GM19452 (cell line): ENCODE measurements around the gene SNX30.
A peak's percentile ranks its signal among the peaks of the same experiment; 100 is the strongest.

Experiments used
- ATAC-seq: cut with Tn5 transposase; IDR thresholded peaks from one replicate; pipeline ENCODE4 v1.9.1; 2021; ENCODE audit not compliant: unreplicated experiment

The SNX30 gene

DNA sequence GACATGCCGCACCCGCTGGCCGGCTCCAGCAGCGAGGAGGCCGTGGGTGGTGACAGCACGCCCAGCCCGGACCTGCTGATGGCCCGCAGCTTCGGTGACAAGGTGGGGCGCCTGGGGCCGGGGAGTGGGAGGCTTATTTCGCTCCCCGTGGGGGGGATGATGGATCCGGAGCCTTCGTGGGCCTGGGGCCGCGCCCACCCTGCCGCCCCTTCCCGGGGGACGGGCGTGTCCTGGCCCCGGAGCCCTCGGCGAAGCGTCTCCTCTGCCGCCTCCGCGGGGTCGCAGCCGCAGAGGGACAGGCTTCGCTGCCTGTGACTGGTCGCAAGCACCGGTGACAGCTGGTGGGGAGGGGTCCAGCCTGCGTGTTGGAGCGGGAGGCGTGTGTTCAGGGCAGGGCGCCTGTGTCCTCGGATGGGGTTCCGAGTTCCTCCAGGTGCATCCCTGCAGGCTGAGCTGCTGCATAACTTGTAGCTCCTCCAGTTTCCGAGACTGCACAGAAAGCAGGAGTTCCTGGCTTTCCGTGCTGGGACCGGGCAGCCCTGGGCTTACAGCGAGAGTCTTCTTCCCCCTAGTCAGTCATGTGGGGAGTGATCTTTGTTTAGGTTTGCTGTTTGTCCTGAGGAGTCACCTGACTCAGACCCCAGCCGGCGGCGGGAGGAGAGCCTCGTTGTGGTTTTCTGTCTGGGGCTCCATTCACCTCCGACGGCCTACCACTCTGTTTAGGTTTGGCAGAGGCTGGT lies 666 bp downstream of the SNX30 start:
- ATAC-seq = peak; percentile 32

DNA sequence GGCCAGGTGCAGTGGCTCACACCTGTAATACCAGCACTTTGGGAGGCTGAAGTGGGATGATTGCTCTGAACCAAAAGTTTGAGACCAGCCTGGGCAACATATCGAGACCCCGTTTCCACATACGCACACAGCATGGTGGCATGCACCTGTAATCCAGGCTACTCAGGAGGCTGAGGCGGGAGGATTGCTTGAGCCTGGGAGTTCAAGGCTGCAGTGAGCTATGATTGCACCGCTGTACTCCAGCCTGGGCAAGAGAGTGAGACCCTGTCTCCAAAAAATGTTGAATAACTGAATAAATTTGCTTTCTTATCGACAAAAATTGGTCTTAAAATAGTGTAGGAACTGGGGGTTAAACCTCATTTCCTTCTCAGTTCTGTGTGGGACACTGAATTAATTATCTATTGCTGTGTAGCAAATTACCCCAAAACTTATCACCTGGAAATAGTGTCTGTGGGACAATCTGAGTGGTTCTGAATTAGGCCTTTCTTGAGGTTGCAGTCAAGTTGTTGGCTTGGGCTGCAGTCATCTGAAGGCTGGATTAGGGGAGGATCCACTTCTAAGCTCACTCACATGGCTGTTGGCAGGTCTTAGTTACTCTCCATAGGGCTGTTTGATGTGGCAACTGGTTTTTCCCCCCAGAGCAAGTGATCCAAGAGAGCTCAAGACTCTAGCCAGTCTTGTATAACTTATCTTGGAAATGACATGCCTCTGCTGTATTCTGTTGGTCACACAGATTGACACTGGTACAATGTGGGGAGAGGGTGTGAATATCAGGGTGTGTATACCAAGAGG lies 2.0 kb downstream of the SNX30 start:
- no peak for ATAC-seq

DNA sequence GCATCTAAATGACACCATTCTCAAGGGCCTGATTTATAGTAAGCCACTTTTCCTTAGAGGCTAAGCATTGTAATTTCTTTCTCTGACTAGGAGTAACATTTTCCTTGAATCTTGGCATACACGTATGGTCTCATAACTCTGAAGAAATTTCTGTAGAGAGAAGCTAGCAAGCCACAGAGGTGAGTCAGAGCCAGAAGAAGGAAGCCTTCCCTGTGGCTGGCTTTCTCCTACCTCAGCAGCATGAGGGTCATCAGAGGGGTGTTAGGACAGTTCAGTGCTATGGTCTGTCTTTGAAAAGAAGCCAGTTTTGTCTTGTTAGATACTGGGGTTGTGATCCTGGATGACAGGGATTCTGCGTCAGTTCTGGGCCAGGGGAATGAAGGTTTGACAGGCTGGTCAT lies 3.2 kb downstream of the SNX30 start:
- no peak for ATAC-seq

DNA sequence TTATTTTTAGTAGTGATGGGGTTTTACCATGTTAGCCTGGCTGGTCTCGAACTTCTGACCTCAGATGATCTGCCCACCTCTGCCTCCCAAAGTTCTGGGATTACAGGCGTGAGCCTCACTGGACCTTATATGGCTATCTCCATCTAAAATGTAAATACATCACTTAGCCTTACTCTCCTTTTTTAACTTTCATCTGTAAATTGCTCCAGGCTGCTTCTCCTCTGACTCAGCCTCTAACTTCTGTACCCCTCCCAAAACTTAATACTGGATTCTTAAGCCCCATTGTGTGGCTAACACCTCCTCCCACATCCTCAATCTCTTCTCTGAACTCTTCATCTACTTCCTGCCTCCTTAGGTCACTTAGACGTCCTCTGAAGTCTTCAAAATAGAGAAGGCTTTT lies 4.0 kb downstream of the SNX30 start:
- no peak for ATAC-seq

DNA sequence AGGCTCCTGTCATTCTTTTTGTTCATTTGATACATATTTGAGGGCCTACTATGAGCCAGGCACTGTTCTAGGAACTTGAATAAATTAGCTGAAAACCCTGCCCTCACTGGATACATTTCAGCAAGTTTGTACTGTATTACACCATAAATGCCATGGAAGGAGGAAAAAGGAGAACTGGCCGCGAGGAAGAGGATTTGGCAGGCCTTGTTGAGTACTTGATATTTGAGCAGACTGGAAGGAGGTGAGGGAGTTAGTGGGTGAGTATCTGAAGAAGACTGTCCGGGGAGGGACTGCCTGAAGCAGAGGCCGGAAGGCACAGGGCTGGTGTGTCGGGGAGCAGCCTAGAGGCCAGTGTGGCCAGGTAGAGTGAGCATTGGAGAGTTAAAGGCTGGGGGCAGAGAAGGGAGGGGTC lies 4.5 kb downstream of the SNX30 start:
- ATAC-seq = no peak

DNA sequence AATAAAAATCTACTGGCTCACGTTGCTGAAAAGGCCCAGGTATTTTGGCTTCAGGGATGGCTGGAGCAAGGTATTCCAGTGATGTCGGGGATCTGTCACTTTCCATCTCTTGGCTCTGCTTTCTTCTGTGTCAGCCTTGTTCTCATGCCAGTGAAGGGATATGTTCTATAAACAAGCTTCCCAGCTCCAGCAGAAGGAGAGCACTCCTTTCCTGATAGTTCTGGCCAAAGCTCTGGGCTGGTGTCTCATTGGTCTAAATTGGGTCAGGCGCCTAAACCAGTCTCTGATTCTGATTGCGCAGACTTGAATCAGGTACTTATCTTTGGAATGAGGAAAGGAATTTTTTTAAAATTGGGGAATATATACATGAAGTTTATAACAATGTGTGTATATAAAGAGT lies 5.1 kb downstream of the SNX30 start:
- no peak for ATAC-seq

DNA sequence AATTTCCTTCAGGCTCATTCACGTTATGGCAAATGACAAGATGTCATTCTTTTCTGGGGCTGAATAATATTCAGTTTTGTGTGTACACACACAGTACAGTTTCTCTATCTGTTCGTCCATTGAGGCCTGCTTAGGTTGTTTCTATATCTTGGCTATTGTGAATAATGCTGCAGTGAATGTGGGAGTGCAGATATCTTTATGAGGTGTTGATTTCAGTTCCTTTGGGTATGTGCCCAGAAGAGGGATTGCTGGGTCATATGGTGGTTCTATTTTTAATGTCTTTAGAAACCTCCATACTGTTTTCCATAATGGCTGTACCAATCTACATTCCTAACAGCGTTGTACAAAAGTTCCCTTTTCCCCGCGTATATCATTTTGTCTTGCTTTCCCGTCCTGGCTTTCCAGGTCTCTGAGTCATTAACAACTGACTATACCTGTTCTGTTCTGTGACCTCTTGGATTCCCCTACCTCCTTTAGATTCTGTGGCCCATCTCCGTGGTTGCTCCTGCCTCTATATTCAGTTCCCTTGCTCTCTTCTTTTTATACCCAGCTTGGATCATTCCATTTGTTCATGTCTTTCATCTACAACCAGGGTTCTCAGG lies 6.8 kb downstream of the SNX30 start:
- ATAC-seq = no peak

DNA sequence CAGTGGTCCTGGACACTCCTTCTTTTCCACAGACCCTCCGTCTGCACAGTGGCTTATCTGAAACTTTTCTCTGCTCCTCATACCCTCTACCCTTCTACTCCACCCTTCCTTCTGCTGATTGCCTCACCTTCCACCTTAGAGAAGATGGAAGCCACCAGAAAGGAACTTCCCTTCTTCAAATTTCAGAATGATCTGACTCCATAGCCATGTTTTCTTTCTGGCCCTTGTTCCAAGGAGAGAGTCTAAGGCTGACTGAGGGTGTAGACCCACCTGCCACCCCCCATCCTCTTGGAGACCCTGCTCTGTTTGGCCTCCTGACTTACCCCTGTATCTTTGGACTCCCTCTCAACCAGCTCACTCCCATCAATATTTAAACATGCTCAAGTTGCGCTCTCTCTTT lies 7.4 kb downstream of the SNX30 start:
- ATAC-seq = no peak

DNA sequence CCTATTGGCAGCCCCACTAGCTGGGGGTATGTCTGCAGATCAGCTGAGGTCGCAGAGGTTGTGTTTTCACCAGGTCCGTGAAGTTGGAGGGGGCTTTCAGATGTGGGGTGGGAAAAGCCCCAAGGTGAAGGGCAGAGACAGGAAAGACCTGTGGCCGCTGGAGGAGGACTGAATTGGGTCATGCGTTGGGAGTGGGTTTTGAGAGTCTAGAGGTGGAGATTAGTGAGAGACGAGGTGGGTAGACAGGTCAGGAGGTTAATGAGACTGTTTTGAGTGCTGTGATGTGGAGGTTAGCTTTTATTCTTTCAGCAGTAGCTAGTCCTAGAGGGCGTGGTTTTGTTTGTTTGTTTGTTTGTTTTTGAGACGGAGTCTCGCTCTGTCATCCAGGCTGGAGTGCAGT lies 10.3 kb downstream of the SNX30 start:
- no peak for ATAC-seq

DNA sequence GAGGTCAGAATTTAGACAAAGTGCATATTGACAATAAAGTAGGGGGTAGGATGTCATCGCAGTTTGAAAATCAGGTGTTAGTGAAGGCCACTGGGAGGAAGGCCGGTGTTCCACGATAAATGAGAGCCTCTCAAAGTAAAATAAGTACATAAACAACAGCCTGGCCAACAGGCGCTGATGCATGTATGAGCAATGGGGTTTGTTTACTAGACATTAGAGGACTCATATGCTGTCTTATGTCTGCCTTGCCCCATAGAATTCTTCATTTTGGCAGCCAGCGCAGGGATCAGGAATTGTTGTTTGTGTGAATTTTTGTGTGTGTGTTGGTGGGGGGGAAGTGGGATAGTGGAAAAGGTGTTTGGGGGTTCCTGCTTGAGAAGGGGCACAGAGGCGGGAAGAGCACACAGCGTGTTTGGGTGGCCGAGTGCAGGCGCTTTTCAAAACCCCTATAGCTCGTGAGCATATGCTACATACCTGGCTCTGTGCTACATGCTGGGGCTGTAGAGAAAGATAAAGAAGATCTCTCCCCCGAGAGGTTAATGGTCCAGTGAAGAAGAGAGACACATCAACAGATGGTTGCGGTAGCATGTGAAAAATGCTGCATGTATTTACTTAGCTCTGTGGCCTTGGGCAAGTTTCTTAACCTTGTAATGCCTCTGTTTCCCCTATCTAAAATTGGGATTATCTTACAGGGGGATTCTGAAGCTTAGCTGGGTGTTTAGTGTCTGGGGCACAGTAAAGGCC lies 11.5 kb downstream of the SNX30 start:
- ATAC-seq = no peak

DNA sequence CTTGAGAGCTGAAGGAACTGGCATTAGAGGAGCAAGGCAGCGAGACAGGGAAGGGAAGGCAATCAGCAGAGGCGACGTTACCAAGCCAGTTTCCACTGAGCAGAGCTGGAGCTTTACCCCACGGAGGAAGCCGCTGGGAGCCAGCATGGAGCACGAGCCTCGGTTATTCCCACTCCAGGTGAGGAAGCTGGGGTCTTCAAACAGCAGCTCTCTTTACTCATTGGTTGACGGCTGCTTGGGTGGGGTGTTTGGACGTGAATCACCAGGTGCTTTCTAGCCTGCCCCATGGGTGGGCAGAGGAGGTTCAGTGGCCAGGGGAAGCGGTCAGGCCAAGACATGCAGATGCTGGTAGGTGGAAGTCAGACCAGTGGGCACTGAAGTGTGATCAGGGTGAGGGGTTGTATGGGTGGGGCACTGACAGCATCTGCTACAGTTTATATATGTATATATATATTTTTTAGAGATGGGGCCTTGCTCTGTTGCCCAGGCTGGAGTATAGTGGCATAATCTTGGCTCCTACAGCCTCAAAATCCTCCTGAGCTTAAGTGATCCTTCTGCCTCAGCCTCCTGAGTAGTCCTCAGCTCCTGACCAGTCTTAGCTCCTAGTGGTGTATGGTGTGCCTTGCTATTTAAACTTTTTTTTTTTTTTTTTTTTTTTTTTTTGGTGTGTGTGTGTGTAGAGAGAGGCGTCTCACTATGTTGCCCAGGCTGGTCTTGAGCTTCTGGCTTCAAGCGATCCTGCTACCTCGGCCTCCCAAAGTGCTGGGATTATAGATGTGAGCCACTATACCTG lies 12.4 kb downstream of the SNX30 start:
- ATAC-seq = no peak

DNA sequence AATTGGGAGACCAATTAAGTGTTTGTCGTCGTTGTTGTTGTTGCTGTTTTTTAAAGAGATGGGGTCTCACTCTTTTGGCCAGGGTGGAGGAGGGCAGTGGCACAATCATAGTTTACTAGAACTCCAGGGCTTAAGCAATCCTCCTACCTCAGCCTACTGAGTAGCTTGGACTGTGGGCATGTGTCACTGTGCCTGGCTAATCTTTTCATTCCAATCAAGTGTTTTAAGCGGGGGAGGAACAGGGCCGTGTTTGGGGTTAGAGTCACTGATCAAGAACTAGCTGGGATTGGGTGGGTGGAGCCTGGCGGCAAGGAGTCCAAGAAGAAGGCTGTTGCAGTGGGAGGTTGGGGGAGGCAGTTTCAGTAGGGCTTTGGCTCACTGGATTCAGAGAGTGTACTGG lies 13.8 kb downstream of the SNX30 start:
- no peak for ATAC-seq

DNA sequence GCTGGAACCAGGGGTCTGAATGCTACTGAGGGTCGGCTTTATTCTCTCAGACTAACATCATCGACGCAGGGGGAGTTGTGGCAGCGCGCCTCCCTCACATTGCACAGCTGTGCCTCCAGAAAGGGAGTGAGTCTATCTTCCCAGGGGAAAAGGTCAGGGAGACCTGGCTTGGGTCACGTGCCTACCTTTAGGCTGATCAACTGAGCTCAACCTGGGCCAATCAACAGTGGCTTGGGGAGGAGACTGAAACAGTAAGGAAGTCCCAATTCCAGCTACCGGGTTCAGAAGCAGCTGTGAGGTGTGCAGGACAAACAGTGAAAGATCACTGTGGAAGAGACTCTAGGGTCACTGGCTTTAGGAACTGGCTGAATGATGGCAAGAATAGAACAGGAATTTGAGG lies 14.3 kb downstream of the SNX30 start:
- no peak for ATAC-seq

DNA sequence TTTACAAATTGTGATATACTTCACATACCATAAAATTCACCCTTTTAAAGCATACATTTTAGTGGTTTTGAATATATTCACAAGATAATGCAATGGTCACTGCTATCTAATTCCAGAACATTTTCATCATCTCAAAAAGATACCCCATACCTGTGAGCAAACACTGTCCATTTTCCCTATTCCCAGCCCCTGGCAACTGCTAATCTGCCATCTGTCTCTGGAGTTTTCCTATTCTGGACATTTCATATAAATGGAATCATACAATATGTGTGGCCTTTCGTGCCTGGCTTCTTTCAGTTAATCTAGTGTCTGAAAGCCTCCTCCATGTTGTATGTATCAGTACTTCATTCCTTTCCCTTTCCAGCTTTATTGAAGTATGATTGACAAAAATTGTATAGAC lies 14.7 kb downstream of the SNX30 start:
- ATAC-seq = no peak

DNA sequence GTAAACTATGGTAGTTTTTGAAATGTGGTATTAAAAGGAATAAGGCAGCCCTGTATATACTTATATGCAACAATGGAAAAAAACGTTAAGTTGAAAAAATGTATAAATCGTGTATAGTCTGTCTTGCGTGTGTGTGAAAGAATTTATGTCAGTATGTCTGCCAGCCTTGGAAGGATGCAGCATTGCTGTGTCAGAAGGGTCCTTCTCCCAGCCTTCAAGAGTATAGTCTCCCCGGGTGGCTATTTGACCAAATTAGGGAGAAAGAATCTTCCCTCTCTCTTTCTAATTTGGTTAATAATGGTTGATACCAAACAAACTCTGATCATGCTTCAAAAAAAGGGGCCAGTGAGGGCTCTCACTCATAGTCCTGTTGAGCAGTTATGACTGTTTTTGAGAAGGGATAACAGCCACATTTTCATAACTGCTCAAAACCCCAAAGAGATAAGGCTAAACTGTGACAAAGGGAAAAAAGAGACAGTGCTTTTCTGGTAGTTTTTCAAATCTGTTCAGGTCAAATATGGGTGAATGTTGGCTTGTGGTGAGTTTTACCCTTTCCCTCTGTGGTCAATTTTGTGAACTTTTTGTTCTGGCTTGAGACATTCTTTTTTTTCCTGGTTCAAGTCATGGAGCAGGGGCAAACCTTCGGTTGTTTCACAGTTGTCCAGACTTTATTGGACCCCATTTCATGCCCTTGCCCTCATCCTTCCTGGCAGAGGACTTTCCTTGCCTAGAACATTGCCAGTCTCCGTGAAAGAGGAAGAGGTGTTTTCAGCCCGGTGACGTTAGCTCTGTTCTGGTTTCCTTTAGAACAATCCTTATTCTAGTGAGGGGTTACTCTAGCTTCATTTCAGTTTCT lies 21.0 kb downstream of the SNX30 start:
- peak; percentile 44 for ATAC-seq

DNA sequence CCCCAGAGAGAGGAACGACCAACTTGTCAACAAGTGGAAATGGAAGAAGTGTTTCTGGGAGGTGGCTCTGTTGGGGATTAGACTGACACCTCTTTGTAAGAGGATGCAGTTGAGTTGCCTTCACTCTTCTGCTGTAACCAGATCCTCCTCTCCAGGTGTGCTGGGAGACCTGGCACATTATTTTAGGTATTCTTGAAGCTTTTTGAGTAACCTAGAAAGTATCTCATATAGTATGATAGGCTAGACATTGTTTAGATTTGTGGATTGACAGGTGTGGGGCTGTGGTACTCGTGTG lies 21.6 kb downstream of the SNX30 start:
- no peak for ATAC-seq

DNA sequence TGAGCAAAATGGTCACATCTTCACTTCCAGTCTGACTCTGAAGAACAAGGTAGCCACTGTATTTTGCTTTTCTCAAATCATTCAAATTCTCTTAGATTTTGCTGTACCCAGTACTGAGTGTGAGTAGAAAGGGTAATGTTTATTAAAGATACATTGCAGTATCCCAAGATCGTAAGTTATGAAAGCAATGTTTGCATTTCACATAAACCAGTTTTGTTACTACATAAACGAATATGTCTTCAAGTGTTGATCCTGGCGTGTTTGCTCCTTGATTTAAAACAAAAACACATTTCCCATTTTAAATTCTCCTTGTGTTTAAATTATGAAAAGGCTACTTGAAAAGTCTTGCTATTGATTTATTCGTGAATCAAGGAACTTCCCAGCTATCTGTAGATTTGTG lies 22.0 kb downstream of the SNX30 start:
- no peak for ATAC-seq

DNA sequence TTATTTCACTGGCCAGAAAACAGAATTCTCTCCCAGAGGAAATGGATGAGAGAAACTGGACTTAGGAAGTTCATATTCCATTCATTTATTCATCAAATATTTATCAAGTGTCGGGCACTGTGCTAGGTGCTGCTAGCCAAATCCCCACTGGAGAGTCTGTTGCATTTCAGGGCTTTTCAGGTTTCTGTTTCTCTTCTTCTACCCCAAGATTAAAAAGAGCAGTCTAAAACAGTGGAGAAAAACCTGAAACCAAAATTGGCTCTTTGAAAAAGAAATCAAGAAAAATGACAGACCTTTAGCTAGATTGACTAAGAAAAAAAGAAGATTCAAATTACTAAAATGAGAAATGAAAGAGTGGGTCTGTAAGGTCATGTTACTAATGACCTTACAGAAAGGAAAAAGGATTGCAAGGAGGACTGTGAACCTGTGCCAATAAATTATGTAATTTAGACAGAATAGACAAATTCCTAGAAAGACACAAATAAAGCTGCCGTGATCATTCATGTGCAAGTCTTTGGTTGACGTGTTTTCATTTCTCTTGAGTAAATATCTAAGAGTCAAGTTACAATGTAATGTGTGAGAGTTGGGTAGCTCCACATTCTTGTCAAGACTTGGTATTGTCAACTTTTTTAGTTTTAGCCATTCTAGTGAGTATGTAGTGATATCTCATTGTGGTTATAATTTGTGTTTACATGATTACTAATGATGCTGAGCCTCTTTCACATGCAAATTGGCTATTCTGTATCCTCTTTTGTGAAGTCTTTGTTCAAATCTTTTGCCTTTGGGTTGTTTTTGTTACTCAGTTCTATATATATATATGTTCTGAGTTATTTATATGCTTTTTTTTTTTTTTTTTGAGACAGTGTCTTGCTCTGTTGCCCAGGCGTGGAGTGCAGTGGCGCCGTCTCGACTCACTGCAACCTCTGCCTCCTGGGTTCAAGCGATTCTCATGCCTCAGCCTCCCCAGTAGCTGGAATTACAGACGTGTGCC lies 23.7 kb downstream of the SNX30 start:
- no peak for ATAC-seq

DNA sequence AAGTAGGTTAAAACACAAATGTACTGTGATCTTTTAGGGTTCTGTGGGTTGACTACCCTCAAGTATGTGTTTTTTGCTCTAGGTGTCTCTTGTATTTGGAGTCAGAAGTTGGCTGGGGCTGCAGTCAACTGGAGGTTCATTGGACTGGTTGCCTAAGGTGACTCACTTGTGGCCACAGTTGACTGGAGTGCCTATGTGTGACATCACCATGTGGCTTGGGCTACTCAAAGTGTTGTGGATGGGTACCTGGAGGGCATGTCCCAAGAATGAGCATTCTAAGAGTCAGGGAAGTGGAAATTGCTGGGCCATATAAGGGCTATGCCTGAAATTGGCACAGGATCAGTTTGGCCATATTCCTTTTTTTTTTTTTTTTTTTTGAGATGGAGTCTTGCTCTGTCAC lies 27.4 kb downstream of the SNX30 start:
- ATAC-seq = no peak
